ENCODE data around the gene GRIN2A. TPM values are rescaled to one million over a fixed set of nuclear protein-coding genes. Genes with fewer than 3 reads are reported as not detected.

Gene GRIN2A
- total and polyA plus RNA-seq, 2 of the 13 experiments (the other 11 are each of a cell fraction or from before 2014, with no cell fraction given) = not detected

DNA sequence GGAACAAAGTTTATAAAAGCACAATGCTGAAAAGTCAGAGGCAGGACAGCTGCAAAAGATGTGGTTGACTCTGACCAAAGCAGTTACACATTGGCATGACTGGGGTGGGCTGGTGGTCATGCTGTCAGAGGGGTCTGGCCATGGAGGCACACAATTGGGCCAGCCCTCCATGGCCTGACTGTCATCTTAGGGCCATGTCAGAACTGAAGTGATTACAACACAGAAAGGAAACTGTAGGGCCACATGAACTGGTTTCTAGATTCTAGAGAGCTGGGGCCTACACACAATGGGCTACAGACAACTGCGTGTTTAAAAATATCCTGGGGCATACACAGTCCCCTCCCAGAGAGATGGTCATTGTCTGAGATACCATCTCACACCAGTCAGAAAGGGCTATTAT is 380.6 kb downstream of the GRIN2A start:
- DNase-seq (ENCODE audit: low spot score) (no peak), FAIRE-seq (no peak), ATAC-seq (no peak)
- Histone ChIP-seq H3K4me3 (replicated peaks in 1 of 3; ENCODE audit: insufficient read depth in 1 of 3, low read depth in 2 of 3, low read length in 3 of 3) (no peak overlapping the region), H3K4me1 (ENCODE audit: insufficient read depth, low read length) (no peaks in the 10 kb centered on the region), H3K79me2 (ENCODE audit: insufficient read depth, low read length) (no peaks in the 10 kb centered on the region), H3K4me2 (ENCODE audit: low read depth, low read length) (no peak overlapping the region), H4K20me1 (ENCODE audit: insufficient read depth, low read length) (no peaks in the 10 kb centered on the region), H3K36me3 (replicated peaks in 1 of 2; ENCODE audit: control insufficient read depth in 1 of 2, insufficient read depth in 2 of 2, low read length in 2 of 2) (no peaks in the 10 kb centered on the region), H3K27ac (ENCODE audit: extremely low read length, insufficient read depth, low read length) (no peak overlapping the region), H3K9me3 (ENCODE audit: low read length) (no peaks in the 10 kb centered on the region), H3K27me3 (ENCODE audit: control insufficient read depth in 1 of 2, insufficient read depth in 2 of 2, low read length in 2 of 2) (peaks cover 2 to 9% of the 10 kb centered on the region in 2 experiments; a peak in 2 of 5 replicates), H2AFZ (ENCODE audit: low read length) (no peak overlapping the region), H3K9ac (ENCODE audit: insufficient read depth, low read depth, low read length) (no peak overlapping the region)
- no TSS peak for BruUV-seq (replicated peaks)
- ChIA-PET CTCF (ENCODE audit: low intra/inter-chr PET ratio, low total read pairs) (no interaction called here), POLR2A (no interaction called here)
- intact Hi-C loops (cut with micrococcal nuclease; ENCODE audit: unreplicated experiment) (no loop called here), in situ Hi-C loops (cut with HindIII; ENCODE audit: extremely low pct_ligation_motif_present, low pct_unique_long_range_greater_than_20kb) (no loop called here)
- 5% methylated on average over 1 of the region's 1 CpG for WGBS (ENCODE audit: low lambda C conversion rate)
- no peak for TF ChIP-seq ZKSCAN5 (CRISPR knock-in tag; IDR thresholded peaks at IDR 0.05)
- no peak for TF ChIP-seq ZNF260 (CRISPR knock-in tag; IDR thresholded peaks at IDR 0.05; ENCODE audit: borderline replicate concordance, low read depth)
- TF ChIP-seq ZNF883 (CRISPR knock-in tag; IDR thresholded peaks at IDR 0.05; ENCODE audit: not compliant biosample characterization) = no peak
- TF ChIP-seq, protein P1, sequence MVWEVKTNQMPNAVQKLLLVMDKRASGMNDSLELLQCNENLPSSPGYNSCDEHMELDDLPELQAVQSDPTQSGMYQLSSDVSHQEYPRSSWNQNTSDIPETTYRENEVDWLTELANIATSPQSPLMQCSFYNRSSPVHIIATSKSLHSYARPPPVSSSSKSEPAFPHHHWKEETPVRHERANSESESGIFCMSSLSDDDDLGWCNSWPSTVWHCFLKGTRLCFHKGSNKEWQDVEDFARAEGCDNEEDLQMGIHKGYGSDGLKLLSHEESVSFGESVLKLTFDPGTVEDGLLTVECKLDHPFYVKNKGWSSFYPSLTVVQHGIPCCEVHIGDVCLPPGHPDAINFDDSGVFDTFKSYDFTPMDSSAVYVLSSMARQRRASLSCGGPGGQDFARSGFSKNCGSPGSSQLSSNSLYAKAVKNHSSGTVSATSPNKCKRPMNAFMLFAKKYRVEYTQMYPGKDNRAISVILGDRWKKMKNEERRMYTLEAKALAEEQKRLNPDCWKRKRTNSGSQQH (CRISPR knock-in tag; IDR thresholded peaks at IDR 0.05; ENCODE audit: low read depth) = no peak
- TF ChIP-seq ZNF574 (CRISPR knock-in tag; IDR thresholded peaks at IDR 0.05) = no peak
- no peak for TF ChIP-seq PPARG (CRISPR knock-in tag; conservative IDR thresholded peaks at IDR 0.05)
- no peak for TF ChIP-seq SAP130 (CRISPR knock-in tag; IDR thresholded peaks at IDR 0.05; ENCODE audit: low read depth)
- TF ChIP-seq, protein P2, sequence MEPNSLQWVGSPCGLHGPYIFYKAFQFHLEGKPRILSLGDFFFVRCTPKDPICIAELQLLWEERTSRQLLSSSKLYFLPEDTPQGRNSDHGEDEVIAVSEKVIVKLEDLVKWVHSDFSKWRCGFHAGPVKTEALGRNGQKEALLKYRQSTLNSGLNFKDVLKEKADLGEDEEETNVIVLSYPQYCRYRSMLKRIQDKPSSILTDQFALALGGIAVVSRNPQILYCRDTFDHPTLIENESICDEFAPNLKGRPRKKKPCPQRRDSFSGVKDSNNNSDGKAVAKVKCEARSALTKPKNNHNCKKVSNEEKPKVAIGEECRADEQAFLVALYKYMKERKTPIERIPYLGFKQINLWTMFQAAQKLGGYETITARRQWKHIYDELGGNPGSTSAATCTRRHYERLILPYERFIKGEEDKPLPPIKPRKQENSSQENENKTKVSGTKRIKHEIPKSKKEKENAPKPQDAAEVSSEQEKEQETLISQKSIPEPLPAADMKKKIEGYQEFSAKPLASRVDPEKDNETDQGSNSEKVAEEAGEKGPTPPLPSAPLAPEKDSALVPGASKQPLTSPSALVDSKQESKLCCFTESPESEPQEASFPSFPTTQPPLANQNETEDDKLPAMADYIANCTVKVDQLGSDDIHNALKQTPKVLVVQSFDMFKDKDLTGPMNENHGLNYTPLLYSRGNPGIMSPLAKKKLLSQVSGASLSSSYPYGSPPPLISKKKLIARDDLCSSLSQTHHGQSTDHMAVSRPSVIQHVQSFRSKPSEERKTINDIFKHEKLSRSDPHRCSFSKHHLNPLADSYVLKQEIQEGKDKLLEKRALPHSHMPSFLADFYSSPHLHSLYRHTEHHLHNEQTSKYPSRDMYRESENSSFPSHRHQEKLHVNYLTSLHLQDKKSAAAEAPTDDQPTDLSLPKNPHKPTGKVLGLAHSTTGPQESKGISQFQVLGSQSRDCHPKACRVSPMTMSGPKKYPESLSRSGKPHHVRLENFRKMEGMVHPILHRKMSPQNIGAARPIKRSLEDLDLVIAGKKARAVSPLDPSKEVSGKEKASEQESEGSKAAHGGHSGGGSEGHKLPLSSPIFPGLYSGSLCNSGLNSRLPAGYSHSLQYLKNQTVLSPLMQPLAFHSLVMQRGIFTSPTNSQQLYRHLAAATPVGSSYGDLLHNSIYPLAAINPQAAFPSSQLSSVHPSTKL (CRISPR knock-in tag; IDR thresholded peaks at IDR 0.05) = no peak
- no peak for TF ChIP-seq NR3C1 (CRISPR knock-in tag; IDR thresholded peaks at IDR 0.05)
- TF ChIP-seq SKI (IDR thresholded peaks at IDR 0.05; ENCODE audit: partially characterized antibody) = no peak

All from HepG2 (cell line).